HepG2 (cell line): ENCODE measurements around the gene ZMYND8. TPM values are rescaled to one million over a fixed set of nuclear protein-coding genes. Genes with fewer than 3 reads are reported as not detected.

Experiments used
- AHR ChIP-seq: IDR thresholded peaks from 2 replicates; pipeline ENCODE4 v1.6.1; 2018; ENCODE audit warnings: missing genetic modification reagents, missing compliant biosample characterization
- ATF7-NPFF ChIP-seq: sonication (generic); formaldehyde crosslinking; IDR thresholded peaks from 2 replicates; pipeline ENCODE4 v1.8.1; 2023; ENCODE audit warnings: mild to moderate bottlenecking, low read depth, missing genetic modification reagents, moderate library complexity
- JUNB ChIP-seq: sonication (generic); formaldehyde crosslinking; IDR thresholded peaks from 2 replicates; pipeline ENCODE4 v1.8.0; 2022; ENCODE audit warnings: missing genetic modification reagents, mild to moderate bottlenecking, borderline replicate concordance
- MYNN ChIP-seq: sonication (generic); formaldehyde crosslinking; IDR thresholded peaks from 2 replicates; pipeline ENCODE4 v1.4.0; 2020; ENCODE audit warnings: mild to moderate bottlenecking, low read depth, missing genetic modification reagents
- NFKBIZ ChIP-seq: IDR thresholded peaks from 2 replicates; pipeline ENCODE4 v1.6.1; 2018; ENCODE audit warnings: missing genetic modification reagents, missing compliant biosample characterization
- PRDM10 ChIP-seq: sonication (generic); formaldehyde crosslinking; IDR thresholded peaks from 2 replicates; pipeline ENCODE4 v1.4.0; 2020; ENCODE audit warnings: low read depth, missing genetic modification reagents
- RBM22 ChIP-seq: fragments of 200-400 bp; formaldehyde crosslinking; optimal IDR thresholded peaks from 2 replicates; pipeline ENCODE3; 2017; ENCODE audit warnings: mild to moderate bottlenecking, low read length, moderate library complexity
- SRSF1 ChIP-seq: fragments of 200-400 bp; formaldehyde crosslinking; optimal IDR thresholded peaks from 2 replicates; pipeline ENCODE3; 2017; ENCODE audit warnings: mild to moderate bottlenecking, low read depth, low read length, moderate library complexity
- TMF1 ChIP-seq: sonication (generic); formaldehyde crosslinking; IDR thresholded peaks from 2 replicates; pipeline ENCODE4 v1.8.1; 2022; ENCODE audit warnings: low read depth, missing genetic modification reagents
- TRAFD1 ChIP-seq: sonication (generic); formaldehyde crosslinking; IDR thresholded peaks from 2 replicates; pipeline ENCODE4 v1.5.1; 2020; ENCODE audit warnings: missing genetic modification reagents, mild to moderate bottlenecking, borderline replicate concordance
- ZBTB20 ChIP-seq: sonication (generic); formaldehyde crosslinking; IDR thresholded peaks from 2 replicates; pipeline ENCODE4 v1.8.1; 2023; ENCODE audit warnings: missing genetic modification reagents, low read depth, mild to moderate bottlenecking, borderline replicate concordance
- ZNF17 ChIP-seq: sonication (generic); formaldehyde crosslinking; IDR thresholded peaks from 2 replicates; pipeline ENCODE4 v1.5.0; 2020; ENCODE audit warnings: mild to moderate bottlenecking, missing genetic modification reagents
- ZNF337 ChIP-seq: sonication (generic); formaldehyde crosslinking; IDR thresholded peaks from 2 replicates; pipeline ENCODE4 v1.5.1; 2020; ENCODE audit warnings: missing genetic modification reagents, low read depth, mild to moderate bottlenecking, borderline replicate concordance
- ZNF75D ChIP-seq: sonication (generic); formaldehyde crosslinking; IDR thresholded peaks from 2 replicates; pipeline ENCODE4 v1.8.1; 2023; ENCODE audit warnings: missing genetic modification reagents, mild to moderate bottlenecking, borderline replicate concordance
- ZNF761 ChIP-seq: sonication (generic); formaldehyde crosslinking; conservative IDR thresholded peaks from 2 replicates; pipeline ENCODE4 v1.4.0; 2020; ENCODE audit warnings: mild to moderate bottlenecking, missing genetic modification reagents
- ZXDC ChIP-seq: sonication (generic); formaldehyde crosslinking; IDR thresholded peaks from 2 replicates; pipeline ENCODE4 v1.5.0; 2020; ENCODE audit warnings: mild to moderate bottlenecking, missing genetic modification reagents
- polyA plus RNA-seq, 8 experiments: library from polyadenylated mRNA; depleted of rRNA in 3 of 8; stranded (reverse) in 7 of 8; unstranded in 1 of 8; fragments of >200 nt; fragmentation: Illumina TruSeq in 4 of 8; extraction: Trizol in 4 of 8; gene quantifications; 2 replicates each; pipeline versions ENCODE4 v1.2.1 to v1.2.3, GENCODE V29; 2011 to 2016; ENCODE audit warnings: low read depth in 4 of 8, missing spikeins in 1 of 8, mixed read lengths in 1 of 8; ENCODE audit not compliant: insufficient read depth in 1 of 8
- total RNA-seq, 5 experiments: library from RNA; depleted of rRNA; stranded (reverse); fragments of >200 nt; fragmentation: Illumina TruSeq; extraction: Trizol; gene quantifications; 2 replicates each; pipeline ENCODE4 v1.2.3, GENCODE V29; 2016; ENCODE audit warnings: low read depth in 1 of 5
- TF ChIP-seq, protein P1 (sequence below): sonication (generic); formaldehyde crosslinking; IDR thresholded peaks from 2 replicates; pipeline ENCODE4 v1.5.1; 2020; ENCODE audit warnings: mild to moderate bottlenecking, missing genetic modification reagents, borderline replicate concordance
- TF ChIP-seq, protein P2 (sequence below): sonication (generic); formaldehyde crosslinking; IDR thresholded peaks from 2 replicates; pipeline ENCODE4 v1.9.0; 2021; ENCODE audit warnings: missing genetic modification reagents, borderline replicate concordance

The ZMYND8 gene
- total and polyA plus RNA-seq, 2 of the 13 experiments (the other 11 are each of a cell fraction or from before 2014, with no cell fraction given): 53.9 to 84.7 TPM

- TF ChIP-seq, protein P1, sequence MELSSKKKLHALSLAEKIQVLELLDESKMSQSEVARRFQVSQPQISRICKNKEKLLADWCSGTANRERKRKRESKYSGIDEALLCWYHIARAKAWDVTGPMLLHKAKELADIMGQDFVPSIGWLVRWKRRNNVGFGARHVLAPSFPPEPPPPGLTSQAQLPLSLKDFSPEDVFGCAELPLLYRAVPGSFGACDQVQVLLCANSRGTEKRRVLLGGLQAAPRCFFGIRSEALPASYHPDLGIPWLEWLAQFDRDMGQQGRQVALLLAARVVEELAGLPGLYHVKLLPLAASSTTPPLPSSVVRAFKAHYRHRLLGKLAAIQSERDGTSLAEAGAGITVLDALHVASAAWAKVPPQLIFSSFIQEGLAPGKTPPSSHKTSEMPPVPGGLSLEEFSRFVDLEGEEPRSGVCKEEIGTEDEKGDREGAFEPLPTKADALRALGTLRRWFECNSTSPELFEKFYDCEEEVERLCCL (CRISPR knock-in tag): no peak
- TF ChIP-seq TRAFD1 (no peak), TMF1 (CRISPR knock-in tag) (no peak), JUNB (CRISPR knock-in tag) (no peak), ZXDC (CRISPR knock-in tag) (no peak), PRDM10 (CRISPR knock-in tag) (no peak), MYNN (CRISPR knock-in tag) (0 out of 2 replicates have a peak, but pooled peaks have one; percentile 44), ZNF761 (CRISPR knock-in tag) (no peak), ZBTB20 (CRISPR knock-in tag) (no peak; the same call in 1 of the 2 replicates), ATF7-NPFF (no peak), SRSF1 (no peak), NFKBIZ (CRISPR knock-in tag) (no peak), ZNF17 (CRISPR knock-in tag) (no peak), AHR (no peak), RBM22 (no peak), ZNF75D (CRISPR knock-in tag) (no peak), ZNF337 (CRISPR knock-in tag) (0 out of 2 replicates have a peak, but pooled peaks have one; percentile 23)
- TF ChIP-seq, protein P2, sequence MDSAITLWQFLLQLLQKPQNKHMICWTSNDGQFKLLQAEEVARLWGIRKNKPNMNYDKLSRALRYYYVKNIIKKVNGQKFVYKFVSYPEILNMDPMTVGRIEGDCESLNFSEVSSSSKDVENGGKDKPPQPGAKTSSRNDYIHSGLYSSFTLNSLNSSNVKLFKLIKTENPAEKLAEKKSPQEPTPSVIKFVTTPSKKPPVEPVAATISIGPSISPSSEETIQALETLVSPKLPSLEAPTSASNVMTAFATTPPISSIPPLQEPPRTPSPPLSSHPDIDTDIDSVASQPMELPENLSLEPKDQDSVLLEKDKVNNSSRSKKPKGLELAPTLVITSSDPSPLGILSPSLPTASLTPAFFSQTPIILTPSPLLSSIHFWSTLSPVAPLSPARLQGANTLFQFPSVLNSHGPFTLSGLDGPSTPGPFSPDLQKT: no peak
Measured at GRCh38 chr20:47351643-47352331, 4.7 kb downstream of the ZMYND8 start (continued).
